Astrocyte (in vitro differentiated cells and primary cell): ENCODE results near the gene PCDHGB5.

ENCODE experiments used
- EZH2 ChIP-seq: IDR thresholded peaks from 2 replicates; pipeline ENCODE4 v1.6.1; 2012; ENCODE audit warnings: mild to moderate bottlenecking, low read length, inconsistent platforms; ENCODE audit not compliant: insufficient read depth
- TF ChIP-seq, protein P1 (sequence below): IDR thresholded peaks from 2 replicates; pipeline ENCODE4 v1.5.1; 2011; ENCODE audit warnings: low read depth, mild to moderate bottlenecking, inconsistent platforms, low read length, moderate library complexity; ENCODE audit not compliant: insufficient read depth

DNA sequence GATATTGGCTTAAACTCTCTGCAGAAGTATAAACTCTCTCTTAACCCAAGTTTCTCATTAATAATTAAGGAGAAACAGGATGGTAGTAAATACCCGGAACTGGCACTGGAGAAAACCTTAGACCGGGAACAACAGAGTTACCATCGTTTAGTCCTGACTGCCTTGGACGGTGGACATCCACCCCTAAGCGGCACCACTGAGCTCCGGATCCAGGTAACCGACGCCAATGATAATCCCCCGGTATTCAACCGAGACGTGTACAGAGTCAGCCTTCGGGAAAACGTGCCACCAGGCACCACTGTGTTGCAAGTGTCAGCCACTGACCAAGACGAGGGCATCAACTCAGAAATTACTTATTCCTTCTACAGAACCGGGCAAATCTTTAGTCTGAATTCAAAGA lies 861 bp downstream of the PCDHGB5 start:
- TF ChIP-seq, protein P1, sequence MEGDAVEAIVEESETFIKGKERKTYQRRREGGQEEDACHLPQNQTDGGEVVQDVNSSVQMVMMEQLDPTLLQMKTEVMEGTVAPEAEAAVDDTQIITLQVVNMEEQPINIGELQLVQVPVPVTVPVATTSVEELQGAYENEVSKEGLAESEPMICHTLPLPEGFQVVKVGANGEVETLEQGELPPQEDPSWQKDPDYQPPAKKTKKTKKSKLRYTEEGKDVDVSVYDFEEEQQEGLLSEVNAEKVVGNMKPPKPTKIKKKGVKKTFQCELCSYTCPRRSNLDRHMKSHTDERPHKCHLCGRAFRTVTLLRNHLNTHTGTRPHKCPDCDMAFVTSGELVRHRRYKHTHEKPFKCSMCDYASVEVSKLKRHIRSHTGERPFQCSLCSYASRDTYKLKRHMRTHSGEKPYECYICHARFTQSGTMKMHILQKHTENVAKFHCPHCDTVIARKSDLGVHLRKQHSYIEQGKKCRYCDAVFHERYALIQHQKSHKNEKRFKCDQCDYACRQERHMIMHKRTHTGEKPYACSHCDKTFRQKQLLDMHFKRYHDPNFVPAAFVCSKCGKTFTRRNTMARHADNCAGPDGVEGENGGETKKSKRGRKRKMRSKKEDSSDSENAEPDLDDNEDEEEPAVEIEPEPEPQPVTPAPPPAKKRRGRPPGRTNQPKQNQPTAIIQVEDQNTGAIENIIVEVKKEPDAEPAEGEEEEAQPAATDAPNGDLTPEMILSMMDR = no peak
- no peak for TF ChIP-seq EZH2
